SK-N-SH (cell line): ENCODE data around the gene SF3A1.

ENCODE experiments used
- EZH2phosphoT487 ChIP-seq: fragments of 200-600 bp; sonication (generic); IDR thresholded peaks from 2 replicates; pipeline ENCODE4 v1.6.1; 2017; ENCODE audit warnings: low read depth, mixed run types, mild to moderate bottlenecking, antibody characterized with exemption, moderate library complexity, borderline replicate concordance
- RAD21 ChIP-seq: IDR thresholded peaks from 2 replicates; pipeline ENCODE4 v1.6.1; 2012; ENCODE audit warnings: mild to moderate bottlenecking, low read length
- RFX5 ChIP-seq: IDR thresholded peaks from 2 replicates; pipeline ENCODE4 v1.6.1; 2012; ENCODE audit warnings: mild to moderate bottlenecking, improper control_type of control experiment, low read length
- SIN3A ChIP-seq: IDR thresholded peaks from 2 replicates; pipeline ENCODE4 v1.6.1; 2012; ENCODE audit warnings: low read depth, mild to moderate bottlenecking, low read length, moderate library complexity, borderline replicate concordance
- SMC3 ChIP-seq: IDR thresholded peaks from 2 replicates; pipeline ENCODE4 v1.6.1; 2012; ENCODE audit warnings: low read depth, low read length, improper control_type of control experiment
- TEAD4 ChIP-seq: IDR thresholded peaks from 2 replicates; pipeline ENCODE4 v1.4.0; 2012; ENCODE audit warnings: mild to moderate bottlenecking, borderline replicate concordance; ENCODE audit not compliant: insufficient read depth
- YY1 ChIP-seq: IDR thresholded peaks from 2 replicates; pipeline ENCODE4 v1.4.0; 2012; ENCODE audit warnings: low read depth, mild to moderate bottlenecking
- TF ChIP-seq, protein P1 (sequence below): fragments of 200-600 bp; sonication (generic); IDR thresholded peaks from 2 replicates; pipeline ENCODE4 v1.6.1; 2017; ENCODE audit warnings: antibody characterized with exemption, mild to moderate bottlenecking, moderate library complexity
- TF ChIP-seq, protein P2 (sequence below): IDR thresholded peaks from 2 replicates; pipeline ENCODE4 v1.4.0; 2012; ENCODE audit warnings: low read depth, borderline replicate concordance
- TF ChIP-seq, protein P3 (sequence below): IDR thresholded peaks from 2 replicates; pipeline ENCODE4 v1.4.0; 2012; ENCODE audit warnings: low read depth
- TF ChIP-seq, protein P4 (sequence below): IDR thresholded peaks from 2 replicates; pipeline ENCODE4 v1.6.1; 2012; ENCODE audit warnings: mild to moderate bottlenecking, low read depth, low read length, moderate library complexity
- TF ChIP-seq, protein P5 (sequence below): IDR thresholded peaks from 2 replicates; pipeline ENCODE4; 2012

DNA sequence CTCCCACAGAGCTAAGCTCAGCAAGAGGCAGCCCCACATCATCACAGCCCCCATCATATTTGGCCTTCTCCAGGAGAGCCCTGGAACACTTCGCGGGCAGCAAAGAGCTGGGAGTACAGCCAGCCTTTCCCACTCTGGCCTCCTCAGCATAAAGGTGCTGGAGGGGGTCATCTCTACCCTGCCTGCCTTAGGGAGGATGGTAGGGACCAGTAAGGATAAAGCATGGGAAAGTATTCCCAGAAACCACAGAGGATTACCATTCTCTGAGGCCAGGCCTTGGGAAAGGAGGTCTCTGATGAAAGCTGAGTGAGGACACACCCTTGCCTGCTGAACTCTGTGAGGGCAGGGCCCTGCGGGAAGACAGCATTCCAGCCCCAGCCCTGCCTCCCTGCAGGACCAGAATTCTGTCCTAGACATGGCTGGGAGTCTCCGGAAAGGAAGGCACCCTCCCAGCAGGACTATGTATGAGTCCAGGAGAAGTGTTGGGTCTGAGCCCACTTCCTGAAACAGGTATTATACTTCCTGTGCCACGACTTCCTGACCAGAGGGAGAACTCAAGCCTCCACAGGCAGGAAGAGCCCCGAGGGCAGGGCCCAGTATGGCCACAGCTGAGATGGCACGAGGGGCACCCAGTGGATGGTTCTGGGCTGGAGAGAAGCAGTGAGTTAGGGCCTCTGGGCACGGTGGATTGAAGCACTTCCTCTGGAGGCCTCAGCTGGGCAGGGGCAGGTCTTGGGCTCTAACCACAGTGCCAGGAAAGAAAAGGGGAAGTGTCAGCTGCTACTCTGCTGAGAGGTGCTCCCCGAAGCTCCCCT is 54.5 kb downstream of the SF3A1 start:
- no peak for TF ChIP-seq EZH2phosphoT487
- TF ChIP-seq, protein P1, sequence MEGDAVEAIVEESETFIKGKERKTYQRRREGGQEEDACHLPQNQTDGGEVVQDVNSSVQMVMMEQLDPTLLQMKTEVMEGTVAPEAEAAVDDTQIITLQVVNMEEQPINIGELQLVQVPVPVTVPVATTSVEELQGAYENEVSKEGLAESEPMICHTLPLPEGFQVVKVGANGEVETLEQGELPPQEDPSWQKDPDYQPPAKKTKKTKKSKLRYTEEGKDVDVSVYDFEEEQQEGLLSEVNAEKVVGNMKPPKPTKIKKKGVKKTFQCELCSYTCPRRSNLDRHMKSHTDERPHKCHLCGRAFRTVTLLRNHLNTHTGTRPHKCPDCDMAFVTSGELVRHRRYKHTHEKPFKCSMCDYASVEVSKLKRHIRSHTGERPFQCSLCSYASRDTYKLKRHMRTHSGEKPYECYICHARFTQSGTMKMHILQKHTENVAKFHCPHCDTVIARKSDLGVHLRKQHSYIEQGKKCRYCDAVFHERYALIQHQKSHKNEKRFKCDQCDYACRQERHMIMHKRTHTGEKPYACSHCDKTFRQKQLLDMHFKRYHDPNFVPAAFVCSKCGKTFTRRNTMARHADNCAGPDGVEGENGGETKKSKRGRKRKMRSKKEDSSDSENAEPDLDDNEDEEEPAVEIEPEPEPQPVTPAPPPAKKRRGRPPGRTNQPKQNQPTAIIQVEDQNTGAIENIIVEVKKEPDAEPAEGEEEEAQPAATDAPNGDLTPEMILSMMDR, result no peak
- TF ChIP-seq TEAD4, result no peak
- TF ChIP-seq, protein P2, sequence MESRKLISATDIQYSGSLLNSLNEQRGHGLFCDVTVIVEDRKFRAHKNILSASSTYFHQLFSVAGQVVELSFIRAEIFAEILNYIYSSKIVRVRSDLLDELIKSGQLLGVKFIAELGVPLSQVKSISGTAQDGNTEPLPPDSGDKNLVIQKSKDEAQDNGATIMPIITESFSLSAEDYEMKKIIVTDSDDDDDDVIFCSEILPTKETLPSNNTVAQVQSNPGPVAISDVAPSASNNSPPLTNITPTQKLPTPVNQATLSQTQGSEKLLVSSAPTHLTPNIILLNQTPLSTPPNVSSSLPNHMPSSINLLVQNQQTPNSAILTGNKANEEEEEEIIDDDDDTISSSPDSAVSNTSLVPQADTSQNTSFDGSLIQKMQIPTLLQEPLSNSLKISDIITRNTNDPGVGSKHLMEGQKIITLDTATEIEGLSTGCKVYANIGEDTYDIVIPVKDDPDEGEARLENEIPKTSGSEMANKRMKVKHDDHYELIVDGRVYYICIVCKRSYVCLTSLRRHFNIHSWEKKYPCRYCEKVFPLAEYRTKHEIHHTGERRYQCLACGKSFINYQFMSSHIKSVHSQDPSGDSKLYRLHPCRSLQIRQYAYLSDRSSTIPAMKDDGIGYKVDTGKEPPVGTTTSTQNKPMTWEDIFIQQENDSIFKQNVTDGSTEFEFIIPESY, result no peak
- TF ChIP-seq, protein P3, sequence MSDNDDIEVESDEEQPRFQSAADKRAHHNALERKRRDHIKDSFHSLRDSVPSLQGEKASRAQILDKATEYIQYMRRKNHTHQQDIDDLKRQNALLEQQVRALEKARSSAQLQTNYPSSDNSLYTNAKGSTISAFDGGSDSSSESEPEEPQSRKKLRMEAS, result no peak
- no peak for TF ChIP-seq RFX5
- no peak for TF ChIP-seq SIN3A
- TF ChIP-seq SMC3, result no peak
- TF ChIP-seq, protein P4, sequence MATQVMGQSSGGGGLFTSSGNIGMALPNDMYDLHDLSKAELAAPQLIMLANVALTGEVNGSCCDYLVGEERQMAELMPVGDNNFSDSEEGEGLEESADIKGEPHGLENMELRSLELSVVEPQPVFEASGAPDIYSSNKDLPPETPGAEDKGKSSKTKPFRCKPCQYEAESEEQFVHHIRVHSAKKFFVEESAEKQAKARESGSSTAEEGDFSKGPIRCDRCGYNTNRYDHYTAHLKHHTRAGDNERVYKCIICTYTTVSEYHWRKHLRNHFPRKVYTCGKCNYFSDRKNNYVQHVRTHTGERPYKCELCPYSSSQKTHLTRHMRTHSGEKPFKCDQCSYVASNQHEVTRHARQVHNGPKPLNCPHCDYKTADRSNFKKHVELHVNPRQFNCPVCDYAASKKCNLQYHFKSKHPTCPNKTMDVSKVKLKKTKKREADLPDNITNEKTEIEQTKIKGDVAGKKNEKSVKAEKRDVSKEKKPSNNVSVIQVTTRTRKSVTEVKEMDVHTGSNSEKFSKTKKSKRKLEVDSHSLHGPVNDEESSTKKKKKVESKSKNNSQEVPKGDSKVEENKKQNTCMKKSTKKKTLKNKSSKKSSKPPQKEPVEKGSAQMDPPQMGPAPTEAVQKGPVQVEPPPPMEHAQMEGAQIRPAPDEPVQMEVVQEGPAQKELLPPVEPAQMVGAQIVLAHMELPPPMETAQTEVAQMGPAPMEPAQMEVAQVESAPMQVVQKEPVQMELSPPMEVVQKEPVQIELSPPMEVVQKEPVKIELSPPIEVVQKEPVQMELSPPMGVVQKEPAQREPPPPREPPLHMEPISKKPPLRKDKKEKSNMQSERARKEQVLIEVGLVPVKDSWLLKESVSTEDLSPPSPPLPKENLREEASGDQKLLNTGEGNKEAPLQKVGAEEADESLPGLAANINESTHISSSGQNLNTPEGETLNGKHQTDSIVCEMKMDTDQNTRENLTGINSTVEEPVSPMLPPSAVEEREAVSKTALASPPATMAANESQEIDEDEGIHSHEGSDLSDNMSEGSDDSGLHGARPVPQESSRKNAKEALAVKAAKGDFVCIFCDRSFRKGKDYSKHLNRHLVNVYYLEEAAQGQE, result no peak
- TF ChIP-seq, protein P5, sequence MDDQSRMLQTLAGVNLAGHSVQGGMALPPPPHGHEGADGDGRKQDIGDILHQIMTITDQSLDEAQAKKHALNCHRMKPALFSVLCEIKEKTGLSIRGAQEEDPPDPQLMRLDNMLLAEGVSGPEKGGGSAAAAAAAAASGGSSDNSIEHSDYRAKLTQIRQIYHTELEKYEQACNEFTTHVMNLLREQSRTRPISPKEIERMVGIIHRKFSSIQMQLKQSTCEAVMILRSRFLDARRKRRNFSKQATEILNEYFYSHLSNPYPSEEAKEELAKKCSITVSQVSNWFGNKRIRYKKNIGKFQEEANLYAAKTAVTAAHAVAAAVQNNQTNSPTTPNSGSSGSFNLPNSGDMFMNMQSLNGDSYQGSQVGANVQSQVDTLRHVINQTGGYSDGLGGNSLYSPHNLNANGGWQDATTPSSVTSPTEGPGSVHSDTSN, result no peak
- no peak for TF ChIP-seq YY1
- no peak for TF ChIP-seq RAD21
